Cardiac septum (tissue), 1 donor: Measurements from ENCODE around the gene LSM4. TPM values are rescaled to one million over a fixed set of nuclear protein-coding genes. Genes with fewer than 3 reads are reported as not detected.
A peak's percentile ranks its signal among the peaks of the same experiment; 100 is the strongest.

Source experiments
- DNase-seq: peaks from one replicate; pipeline ENCODE4 v3.0.0-alpha.2; 2020; ENCODE audit warnings: low spot score
- intact Hi-C: fragments of 100-400 bp; cut with DNase I; formaldehyde crosslinking; loops from one replicate; pipeline ENCODE4 v1.14.0; 2022
- total RNA-seq: library from RNA; stranded (reverse); fragmentation: NEBNext Ultra II Directional; extraction: Animal tissue kit (Norgen Biotek cat#: 25700); gene quantifications from one replicate; pipeline ENCODE4 v1.2.1, GENCODE V29; 2021
- donor health status: DM: no; HTN: no; CAD: no.

The LSM4 gene
- total RNA-seq, 1 donor from 2014 or later = 83.8 TPM

DNA sequence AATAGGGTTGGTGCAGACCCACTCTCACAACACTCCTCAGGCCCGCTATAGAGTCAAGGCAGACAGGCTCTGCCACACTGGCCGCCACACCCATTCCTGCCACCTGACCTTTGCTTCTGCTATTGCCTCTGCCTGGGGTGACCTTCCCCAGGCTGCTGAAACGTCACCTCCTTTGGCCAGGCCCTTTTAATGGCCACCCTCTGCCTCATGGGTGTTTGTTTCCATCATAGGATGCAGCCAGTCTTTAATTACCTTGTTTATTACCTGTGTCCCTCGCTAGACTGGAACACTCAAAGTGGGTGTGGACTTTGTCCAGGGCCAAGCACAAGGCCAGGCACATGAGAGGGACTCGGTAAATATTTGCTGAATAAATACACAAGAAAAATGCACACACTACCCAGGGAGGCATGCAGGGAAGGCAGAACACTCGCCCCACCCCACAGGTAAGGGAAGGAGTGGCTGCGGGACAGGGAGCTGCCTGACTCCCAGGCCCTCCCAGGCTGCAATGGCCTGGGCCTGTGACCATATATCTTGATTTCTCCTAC is 3.2 kb downstream of the LSM4 start:
- intact Hi-C loops = loop anchor here (5.0 to 10.0 kb wide), 2 partner anchors 117 to 205 kb away; partner anchors contain the start of gene RAB3A
- DNase-seq = no peak

DNA sequence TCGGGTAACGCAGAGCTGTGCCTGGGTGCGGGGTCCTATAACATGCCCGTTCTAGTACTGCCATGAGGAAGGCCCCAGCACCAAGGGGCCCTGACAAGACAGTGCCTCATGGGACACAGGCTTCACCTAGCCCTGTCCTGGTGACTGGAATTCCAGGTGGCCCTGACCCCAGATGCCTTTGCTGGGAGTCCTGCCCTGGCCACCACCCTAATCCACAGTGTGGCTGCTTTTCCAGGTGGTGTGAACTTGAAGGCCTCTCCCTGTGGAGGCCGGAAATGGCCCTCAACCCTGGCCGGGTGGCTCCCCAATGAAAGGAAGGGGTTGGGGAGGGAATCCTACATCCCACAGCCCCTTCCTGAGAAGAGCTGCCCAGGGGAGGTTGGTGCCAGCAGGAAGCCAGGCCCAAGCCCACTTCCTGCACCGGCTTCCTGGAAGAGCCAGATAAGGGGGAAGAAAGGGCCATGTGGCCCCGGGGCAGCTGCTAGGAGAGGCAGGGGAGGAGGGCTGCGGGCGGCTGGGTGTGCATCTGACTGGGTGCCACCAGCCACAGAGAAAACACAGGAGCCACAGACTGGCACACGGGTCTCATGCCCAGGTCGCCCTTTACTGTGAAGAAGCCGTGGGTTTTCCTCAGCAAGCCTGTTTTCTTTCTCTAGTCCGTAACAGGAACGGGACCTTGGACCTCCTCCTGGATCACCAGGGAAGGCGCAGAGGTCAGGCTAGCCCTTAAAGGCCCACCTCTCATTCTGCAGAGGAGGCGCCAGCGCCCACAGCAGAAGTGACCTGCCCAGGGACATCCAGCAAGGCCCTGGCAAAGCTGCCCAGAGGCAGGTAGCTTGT is 4.7 kb downstream of the LSM4 start:
- intact Hi-C loops = no loop called here
- no peak for DNase-seq

DNA sequence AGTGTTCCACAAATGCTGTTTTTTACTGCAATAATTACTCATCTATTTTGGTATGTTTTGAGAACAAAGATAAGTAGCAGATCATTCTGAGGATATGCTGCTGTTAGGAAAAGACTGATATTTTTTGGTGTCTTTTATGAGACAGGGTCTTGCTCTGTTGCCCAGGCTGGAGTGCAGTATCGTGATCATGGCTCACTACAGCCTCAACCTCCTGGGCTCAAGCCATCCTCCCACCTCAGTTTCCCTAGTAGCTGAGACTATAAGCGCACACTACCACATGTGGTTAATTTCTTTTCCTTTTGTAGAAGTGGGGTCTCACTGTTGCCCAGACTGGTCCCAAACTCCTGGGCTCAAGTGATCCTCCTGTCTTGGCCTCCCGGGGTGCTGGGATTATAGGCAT is 9.5 kb downstream of the LSM4 start:
- intact Hi-C loops = no loop called here
- DNase-seq = no peak

DNA sequence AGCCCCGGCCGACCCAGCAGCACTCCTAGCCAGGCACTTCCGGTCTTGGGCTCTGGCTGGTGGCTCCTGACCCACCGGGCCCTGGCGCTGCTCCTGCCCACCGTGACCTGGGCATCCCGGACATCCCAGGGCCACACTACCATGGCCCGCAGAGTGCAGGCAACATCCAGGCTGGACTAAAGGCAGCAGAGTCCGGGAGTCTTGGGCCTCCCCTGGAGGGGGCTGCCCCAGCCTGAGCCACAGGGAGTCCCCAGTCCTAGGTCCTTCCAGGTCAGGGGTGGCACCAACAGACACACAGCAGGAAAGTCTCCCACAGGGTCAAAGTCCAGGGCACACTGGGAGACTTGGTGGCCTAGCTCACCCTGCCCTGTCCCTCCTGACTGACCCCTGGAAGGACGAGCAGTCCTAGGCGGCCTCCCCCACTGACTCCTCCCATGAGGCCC is 10.8 kb downstream of the LSM4 start:
- intact Hi-C loops = no loop called here
- no peak for DNase-seq

- no peak for DNase-seq
- intact Hi-C loops = no loop called here
Observed at GRCh38 chr19:18311502-18312091, 11.3 kb downstream of the LSM4 start.

DNA sequence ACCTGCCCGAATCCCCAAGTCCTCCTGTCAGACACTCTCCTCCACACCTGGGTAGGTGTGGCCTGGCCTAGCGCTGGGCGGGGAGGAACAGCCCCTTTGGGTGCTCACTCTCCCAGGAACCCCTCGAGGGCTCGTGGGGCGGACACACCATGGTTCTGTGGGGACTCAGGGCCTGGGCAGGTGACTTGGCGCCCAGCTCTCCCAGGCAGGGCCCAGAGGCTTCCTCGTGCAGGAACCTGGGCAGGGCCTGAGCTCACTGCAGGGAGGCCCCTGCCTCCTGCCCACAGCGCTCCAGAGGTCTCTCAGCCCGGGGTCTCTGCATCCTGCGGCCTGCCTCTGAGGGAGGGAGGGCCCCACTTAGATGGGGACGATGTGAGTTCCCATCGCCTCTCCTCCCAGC is 11.9 kb downstream of the LSM4 start:
- intact Hi-C loops = no loop called here
- DNase-seq = no peak

DNA sequence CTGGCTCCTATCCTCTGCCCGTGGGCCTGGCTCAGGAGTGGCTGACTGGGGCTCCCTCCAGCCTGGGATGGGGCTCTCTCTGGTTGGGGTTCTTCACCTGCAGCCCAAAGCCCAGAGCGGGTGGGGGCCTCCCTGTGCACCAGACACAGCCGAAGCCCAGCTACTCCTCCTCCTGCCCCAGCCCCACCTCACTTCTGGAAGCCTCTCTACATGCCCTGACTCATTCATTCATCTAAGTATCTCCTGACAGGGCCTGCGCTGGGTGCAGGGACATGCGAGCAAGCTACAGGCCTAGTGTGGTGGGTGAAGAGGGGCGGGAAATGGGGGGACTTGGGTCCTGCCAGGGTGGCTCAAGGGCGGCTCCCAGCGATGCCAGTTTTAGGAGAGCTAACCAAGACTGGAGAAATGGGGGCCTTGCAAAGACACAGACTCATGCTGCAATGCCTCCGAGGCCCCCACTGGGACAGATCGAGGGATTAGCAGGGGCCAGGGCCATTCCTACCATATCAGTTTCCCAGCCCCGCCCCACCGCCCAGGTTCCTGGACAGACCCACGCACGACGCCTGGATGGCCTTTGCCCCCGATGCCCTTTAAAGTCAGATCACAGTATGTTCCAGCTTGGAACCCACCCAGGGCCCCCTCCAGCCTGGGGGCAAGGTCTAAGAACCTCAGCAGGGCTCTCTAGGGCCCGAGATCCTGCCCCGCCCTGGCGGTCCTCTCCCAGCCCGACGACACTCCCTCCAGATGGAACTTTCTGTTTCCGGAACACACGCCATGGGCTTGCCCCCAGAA is 12.6 kb downstream of the LSM4 start:
- DNase-seq = no peak
- intact Hi-C loops = no loop called here

GRCh38 chr19:18309525-18310064 is 13.3 kb downstream of the LSM4 start:
- DNase-seq = no peak
- intact Hi-C loops = no loop called here

- intact Hi-C loops = no loop called here
- no peak for DNase-seq
Observed at GRCh38 chr19:18308948-18309325, 13.9 kb downstream of the LSM4 start.

DNA sequence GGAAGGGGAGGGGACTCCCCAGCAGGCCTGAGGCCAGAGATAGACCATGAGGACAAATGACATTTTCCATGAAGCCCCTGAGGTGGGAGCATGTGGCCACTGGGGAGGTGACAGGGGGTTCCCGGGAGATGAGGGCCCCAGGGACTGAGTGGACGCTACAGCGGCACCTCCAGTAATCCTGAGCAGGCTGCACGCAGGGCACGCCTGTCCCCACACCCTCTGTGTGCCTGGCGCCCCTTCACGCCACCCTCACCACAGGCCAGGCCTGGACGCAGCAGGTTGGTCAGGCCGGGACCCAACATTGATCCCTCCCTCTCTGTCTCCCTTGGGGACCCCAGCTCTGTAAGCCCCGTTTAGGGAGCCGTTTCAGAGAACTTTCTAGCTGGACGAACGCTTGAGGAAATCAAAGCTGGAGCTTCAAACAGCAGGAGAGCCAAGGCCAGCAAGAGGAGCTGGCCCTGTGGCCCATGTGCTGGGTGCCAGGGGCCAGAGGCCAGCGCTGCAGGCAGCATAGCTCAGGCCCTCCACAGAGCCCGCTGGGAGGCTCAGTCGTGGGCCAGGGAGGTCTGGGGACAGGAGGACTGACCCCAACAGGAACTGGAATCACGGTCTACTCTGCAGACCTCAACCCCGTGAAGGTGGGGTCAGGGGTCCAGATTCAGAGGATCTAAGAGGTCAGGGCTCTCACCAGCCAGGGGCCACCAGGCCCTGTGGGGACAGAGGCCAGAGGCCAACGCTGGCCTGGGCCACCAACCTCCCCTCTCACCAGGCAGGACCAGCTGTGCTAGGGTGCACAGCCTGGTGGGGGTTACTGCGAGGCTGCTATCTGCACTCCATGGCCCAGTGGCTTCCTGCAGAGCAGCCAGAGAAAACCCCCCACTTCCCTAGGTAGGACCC is 14.6 kb downstream of the LSM4 start:
- no peak for DNase-seq
- intact Hi-C loops = no loop called here

- no peak for DNase-seq
- intact Hi-C loops = loop anchor here (2.0 kb wide), 1 partner anchor 16 kb away; the partner anchor contains the start of gene LSM4
Observed at GRCh38 chr19:18307271-18307681, 15.6 kb downstream of the LSM4 start.

DNA sequence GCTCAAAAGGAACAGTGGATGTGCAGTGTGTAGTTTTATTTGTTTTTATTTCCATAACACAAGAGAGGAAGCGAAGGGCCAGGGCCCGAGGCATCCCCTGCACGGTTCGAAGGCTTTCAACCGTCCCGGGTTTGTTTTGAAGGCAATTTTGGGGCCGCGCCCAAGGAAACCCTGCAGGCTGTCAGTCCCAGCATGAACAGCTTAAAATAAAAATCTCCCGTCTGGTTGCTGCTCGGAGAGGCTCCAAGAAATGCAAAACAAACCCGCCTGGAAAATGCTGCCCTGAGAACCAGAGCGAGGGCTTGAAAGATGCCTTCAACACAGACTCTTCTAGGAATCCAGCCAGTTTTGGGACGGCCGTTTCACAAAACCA is 16.0 kb downstream of the LSM4 start:
- no peak for DNase-seq
- intact Hi-C loops = loop anchor here (2.0 kb wide), 1 partner anchor 16 kb away; the partner anchor contains the start of gene LSM4

DNA sequence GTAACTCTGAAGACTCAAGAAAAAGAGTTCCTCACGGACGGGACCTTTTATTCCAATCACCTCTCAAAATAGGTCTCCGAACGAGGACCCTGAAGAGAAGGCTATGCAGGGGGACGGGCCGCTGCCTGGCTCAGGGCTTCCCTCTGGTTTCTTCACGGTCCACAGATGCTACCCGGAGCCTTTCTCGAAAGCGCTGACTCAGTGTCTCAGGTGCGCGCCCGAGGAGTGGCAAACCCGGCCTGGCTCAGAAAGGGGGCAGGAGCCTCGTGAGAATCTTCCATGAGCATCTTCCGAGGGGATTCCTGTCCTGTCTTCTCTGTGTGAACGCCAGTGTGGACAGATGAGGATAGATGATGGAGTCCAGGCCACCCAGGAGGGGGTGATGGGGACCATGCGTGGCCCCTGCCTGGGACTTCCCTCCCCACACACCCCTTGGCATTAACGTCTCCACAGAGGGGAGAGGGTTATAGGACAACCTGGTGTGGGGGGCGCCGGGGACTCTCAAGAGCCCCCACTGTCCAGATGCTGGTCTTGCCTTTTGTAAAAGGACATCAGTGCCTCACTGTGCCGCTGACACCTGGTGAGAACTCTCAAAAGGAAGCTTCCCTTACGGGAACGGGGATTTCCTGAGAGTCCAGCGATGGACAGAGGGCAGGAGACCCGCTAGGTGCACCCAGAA is 16.5 kb downstream of the LSM4 start:
- intact Hi-C loops = loop anchor here (2.0 kb wide), 1 partner anchor 16 kb away; the partner anchor contains the start of gene LSM4
- no peak for DNase-seq

DNA sequence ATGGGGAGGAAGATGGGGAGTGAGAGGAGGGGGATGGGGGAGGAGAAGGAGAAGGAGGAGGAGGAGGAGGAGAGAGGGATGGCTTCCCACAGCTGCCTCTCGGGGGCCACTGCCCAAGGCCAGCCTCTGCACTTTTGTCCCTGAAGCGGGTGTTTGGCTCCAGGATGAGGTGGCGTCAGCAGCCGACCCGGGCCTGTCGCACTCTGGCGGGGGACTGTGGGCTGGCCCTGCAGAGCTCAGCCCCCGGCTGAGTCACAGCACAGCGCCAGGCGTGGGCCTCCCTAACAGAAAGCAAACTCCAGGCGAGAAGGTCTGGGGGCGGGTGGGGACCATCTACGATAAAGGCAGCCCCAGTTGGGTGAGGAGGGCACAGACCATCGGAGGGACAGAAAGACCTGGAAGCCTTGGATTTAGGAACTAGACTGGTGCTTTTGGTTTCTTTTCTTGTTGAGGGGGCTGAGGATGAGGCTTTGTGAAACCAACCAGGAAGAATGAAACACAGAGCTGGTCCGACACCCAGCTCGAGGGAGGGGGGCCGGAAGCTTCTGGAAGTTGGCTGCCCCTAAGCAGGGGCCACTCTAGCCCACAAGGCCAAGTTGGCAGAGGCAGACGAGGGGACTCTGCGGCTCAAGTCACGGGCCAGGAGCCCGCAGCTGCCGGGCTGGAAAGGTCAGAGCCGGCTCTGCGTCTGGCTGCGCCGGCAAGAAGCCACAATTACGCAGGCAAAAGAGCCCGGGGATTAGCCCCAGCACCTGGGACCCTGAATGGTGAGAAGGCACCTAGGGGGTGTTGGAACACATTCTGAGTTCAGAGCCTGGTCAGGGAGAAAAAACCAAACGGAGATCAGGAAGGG is 18.2 kb downstream of the LSM4 start:
- intact Hi-C loops = loop anchor here (1.0 kb wide), 1 partner anchor 23 kb away; the partner anchor contains the start of gene JUND
- DNase-seq = peak; percentile 93

GRCh38 chr19:18304208-18304457 is 18.7 kb downstream of the LSM4 start:
- intact Hi-C loops = loop anchor here (1.0 kb wide), 1 partner anchor 23 kb away; the partner anchor contains the start of gene JUND
- no peak for DNase-seq

DNA sequence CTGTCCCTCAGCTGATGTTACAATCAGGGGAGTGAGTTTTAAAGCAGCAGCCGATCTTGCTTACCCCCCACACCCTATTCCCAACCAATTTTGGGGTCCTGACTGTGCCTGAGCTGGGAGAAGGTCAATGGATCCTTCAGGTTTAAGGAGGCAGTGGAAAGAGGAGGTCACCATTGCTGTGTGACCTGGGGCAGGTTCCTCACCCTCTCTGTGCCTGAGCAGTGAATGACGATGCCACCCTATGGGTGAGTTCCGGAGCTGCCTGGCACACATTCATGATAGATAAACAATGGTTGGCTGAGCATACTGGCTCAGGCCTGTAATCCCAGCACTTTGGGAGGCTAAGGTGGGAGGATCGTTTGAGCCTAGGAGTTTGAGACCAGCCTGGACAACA is 21.2 kb downstream of the LSM4 start:
- DNase-seq = no peak
- intact Hi-C loops = no loop called here

GRCh38 chr19:18300930-18301717 is 21.8 kb downstream of the LSM4 start:
- intact Hi-C loops = no loop called here
- DNase-seq = peak; percentile 93
